ENCODE data around the gene KIF16B.

DNA sequence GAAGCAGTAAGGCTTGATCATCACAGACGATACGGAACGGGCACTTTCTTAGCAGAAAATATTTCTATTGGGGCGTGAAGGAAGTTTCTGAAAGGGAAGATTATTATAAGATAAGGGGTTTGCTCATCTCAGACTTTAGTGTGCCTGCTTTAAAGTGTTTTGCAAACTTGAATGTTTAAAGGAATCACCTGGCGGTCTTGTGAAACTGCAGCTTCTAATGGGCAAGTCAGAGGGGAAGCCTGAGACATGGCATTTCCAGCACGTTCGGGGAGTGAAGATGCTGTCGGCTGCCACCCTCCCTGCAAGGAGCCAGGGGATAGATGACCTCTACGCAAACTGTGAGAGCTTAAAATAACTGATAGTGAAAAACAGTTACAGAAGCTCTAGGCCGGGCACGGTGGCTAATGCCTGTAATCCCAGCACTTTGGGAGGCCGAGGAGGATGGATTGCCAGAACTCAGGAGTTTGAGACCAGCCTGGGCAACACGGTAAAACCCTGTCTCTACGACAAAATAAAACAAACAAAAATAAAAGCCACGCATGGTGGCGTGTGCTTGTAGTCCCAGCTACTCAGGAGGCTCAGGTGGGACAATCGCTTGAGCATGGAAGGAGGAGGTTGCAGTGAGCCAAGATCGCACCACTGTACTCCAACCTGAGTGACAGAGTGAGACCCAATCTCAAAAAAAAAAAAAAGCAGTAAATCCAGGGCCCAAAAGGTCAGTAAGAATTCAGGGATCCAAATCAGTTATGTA is 2.3 kb upstream of the KIF16B start:
- TF ChIP-seq CTCF (IDR thresholded peaks at IDR 0.05) (no peak), POLR2AphosphoS5 (IDR thresholded peaks at IDR 0.05) (no peak), POLR2A (IDR thresholded peaks at IDR 0.05) (no peak)

Measured in breast epithelium (tissue), 3 donors.